Measurements from ENCODE around the gene MYO1B.

Gene MYO1B

DNA sequence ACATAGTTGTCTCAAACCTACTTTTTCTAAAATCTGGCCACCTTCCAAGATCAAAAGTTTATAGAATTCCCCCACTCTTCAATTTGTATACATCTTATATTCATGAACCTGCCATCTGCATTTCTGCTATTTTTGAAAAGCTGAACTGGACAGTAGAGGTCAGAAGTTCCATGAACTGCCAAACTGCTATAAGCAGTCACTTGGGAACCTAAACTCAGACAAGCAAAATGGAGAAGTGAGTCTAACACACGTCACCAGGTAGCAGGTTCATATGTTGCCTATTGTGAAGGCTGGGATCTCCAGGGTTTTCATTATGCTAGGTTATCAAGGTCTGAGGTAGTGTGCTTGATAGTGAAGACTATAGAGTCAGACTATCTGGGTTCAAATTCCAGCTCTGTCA lies 2.0 kb upstream of the MYO1B start:
- no peak for TF ChIP-seq EZH2phosphoT487 (conservative IDR thresholded peaks at IDR 0.05; ENCODE audit: low read length)
- TF ChIP-seq, protein P1, sequence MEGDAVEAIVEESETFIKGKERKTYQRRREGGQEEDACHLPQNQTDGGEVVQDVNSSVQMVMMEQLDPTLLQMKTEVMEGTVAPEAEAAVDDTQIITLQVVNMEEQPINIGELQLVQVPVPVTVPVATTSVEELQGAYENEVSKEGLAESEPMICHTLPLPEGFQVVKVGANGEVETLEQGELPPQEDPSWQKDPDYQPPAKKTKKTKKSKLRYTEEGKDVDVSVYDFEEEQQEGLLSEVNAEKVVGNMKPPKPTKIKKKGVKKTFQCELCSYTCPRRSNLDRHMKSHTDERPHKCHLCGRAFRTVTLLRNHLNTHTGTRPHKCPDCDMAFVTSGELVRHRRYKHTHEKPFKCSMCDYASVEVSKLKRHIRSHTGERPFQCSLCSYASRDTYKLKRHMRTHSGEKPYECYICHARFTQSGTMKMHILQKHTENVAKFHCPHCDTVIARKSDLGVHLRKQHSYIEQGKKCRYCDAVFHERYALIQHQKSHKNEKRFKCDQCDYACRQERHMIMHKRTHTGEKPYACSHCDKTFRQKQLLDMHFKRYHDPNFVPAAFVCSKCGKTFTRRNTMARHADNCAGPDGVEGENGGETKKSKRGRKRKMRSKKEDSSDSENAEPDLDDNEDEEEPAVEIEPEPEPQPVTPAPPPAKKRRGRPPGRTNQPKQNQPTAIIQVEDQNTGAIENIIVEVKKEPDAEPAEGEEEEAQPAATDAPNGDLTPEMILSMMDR (IDR thresholded peaks at IDR 0.05; ENCODE audit: insufficient read depth, low read length, poor library complexity, severe bottlenecking), result no peak
- Histone ChIP-seq H3F3A (ENCODE audit: insufficient read depth) (no peaks in the 10 kb centered on the region), H3K27ac (ENCODE audit: low read depth, low read length) (no peak overlapping the region), H3K9me2 (replicated peaks; ENCODE audit: insufficient read depth, low read length) (no peaks in the 10 kb centered on the region), H2AFZ (ENCODE audit: low read depth, low read length, severe bottlenecking) (no peak overlapping the region), H3K4me3 (ENCODE audit: insufficient read depth, low read length, poor library complexity, severe bottlenecking) (no peak overlapping the region), H3K27me3 (ENCODE audit: low read length) (no peaks in the 10 kb centered on the region), H3K36me3 (ENCODE audit: low read length) (no peaks in the 10 kb centered on the region), H3K4me2 (ENCODE audit: low read depth, low read length, poor library complexity, severe bottlenecking) (no peak overlapping the region), H3K9ac (ENCODE audit: low read length) (no peak overlapping the region), H3K79me2 (ENCODE audit: insufficient read depth, low read length) (no peaks in the 10 kb centered on the region), H4K20me1 (ENCODE audit: low read depth, low read length) (no peaks in the 10 kb centered on the region), H3K9me3 (ENCODE audit: insufficient read depth, low read length) (no peaks in the 10 kb centered on the region)

DNA sequence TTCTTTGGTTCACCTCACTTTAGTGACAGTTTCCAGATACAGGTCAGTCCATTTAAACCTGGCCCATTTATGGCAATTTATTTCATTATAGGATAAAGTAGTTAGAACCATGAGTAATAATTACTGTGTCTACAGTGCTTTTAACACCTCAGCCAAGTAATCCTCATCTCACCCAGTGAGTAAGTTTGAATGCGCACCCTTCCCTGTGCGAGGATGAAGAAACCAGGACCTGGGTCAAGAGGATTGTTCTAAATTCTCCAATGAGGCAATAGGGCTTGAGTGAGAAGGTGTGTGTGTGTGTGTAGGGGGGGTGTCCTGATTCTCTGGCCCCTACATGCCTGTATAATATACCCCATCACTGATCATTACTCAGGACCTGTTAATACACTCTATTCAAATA lies 854 bp upstream of the MYO1B start:
- no peak overlapping the region for H3K4me2 ChIP-seq (ENCODE audit: low read depth, low read length, poor library complexity, severe bottlenecking)
- no peak overlapping the region for H3K4me3 ChIP-seq (ENCODE audit: insufficient read depth, low read length, poor library complexity, severe bottlenecking)
- no peak overlapping the region for H3K27ac ChIP-seq (ENCODE audit: low read depth, low read length)

DNA sequence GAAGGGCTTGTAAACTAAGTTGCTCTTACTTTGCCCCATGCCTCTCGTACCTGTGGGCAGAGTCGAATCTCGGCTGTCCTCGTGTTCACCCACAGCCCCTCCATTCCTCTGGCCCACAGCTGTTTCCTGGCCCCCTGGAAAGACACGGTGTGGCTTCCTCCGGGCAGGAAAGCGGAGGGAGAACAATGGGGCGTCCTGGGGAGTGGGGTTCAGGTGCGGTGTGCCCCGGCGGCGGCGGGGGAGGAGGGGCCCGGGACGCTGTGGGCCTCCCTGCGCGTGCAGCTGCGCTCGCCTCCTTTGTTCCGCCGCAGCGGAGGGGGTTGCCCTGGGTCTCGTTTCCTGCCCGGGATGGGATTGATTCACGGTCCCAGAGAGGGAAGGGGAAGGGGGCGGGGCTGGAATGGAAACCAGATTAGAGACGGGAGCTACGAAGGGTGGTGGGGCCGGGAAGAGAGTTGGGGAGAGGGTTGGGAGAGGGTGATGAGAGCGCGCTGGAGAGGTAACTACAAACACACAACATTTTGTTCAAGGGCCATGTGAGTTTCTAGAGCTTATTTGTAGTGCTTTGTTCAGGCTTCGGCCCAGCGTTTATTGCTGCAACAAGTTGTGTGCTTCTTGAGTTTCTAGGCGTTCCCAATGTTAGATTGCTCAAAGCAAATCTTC lies 796 bp downstream of the MYO1B start:
- Histone ChIP-seq H3K4me3 (ENCODE audit: insufficient read depth, low read length, poor library complexity, severe bottlenecking) (no peak overlapping the region), H3K79me2 (ENCODE audit: insufficient read depth, low read length) (no peaks in the 10 kb centered on the region), H2AFZ (ENCODE audit: low read depth, low read length, severe bottlenecking) (no peak overlapping the region), H4K20me1 (ENCODE audit: low read depth, low read length) (no peaks in the 10 kb centered on the region), H3K4me2 (ENCODE audit: low read depth, low read length, poor library complexity, severe bottlenecking) (no peak overlapping the region), H3K9ac (ENCODE audit: low read length) (no peak overlapping the region), H3K36me3 (ENCODE audit: low read length) (no peaks in the 10 kb centered on the region), H3F3A (ENCODE audit: insufficient read depth) (no peaks in the 10 kb centered on the region), H3K27me3 (ENCODE audit: low read length) (no peaks in the 10 kb centered on the region), H3K27ac (ENCODE audit: low read depth, low read length) (no peak overlapping the region), H3K9me3 (ENCODE audit: insufficient read depth, low read length) (no peaks in the 10 kb centered on the region), H3K9me2 (replicated peaks; ENCODE audit: insufficient read depth, low read length) (no peaks in the 10 kb centered on the region)
- TF ChIP-seq, protein P1 (IDR thresholded peaks at IDR 0.05; ENCODE audit: insufficient read depth, low read length, poor library complexity, severe bottlenecking), result no peak
- TF ChIP-seq EZH2phosphoT487 (conservative IDR thresholded peaks at IDR 0.05; ENCODE audit: low read length), result no peak

More for the DNA sequence above, 854 bp upstream of the MYO1B start:
- no peak overlapping the region for H2AFZ ChIP-seq (ENCODE audit: low read depth, low read length, severe bottlenecking)
- no peak overlapping the region for H3K9ac ChIP-seq (ENCODE audit: low read length)
- no peaks in the 10 kb centered on the region for H3K36me3 ChIP-seq (ENCODE audit: low read length)
- no peaks in the 10 kb centered on the region for H4K20me1 ChIP-seq (ENCODE audit: low read depth, low read length)
- no peak for TF ChIP-seq EZH2phosphoT487 (conservative IDR thresholded peaks at IDR 0.05; ENCODE audit: low read length)
- TF ChIP-seq, protein P1 (IDR thresholded peaks at IDR 0.05; ENCODE audit: insufficient read depth, low read length, poor library complexity, severe bottlenecking), result no peak
- no peaks in the 10 kb centered on the region for H3K9me3 ChIP-seq (ENCODE audit: insufficient read depth, low read length)
- no peaks in the 10 kb centered on the region for H3K9me2 ChIP-seq (replicated peaks; ENCODE audit: insufficient read depth, low read length)
- no peaks in the 10 kb centered on the region for H3K79me2 ChIP-seq (ENCODE audit: insufficient read depth, low read length)
- no peaks in the 10 kb centered on the region for H3F3A ChIP-seq (ENCODE audit: insufficient read depth)
- no peaks in the 10 kb centered on the region for H3K27me3 ChIP-seq (ENCODE audit: low read length)

All from SU-DHL-6 (cell line).